ENCODE results near the gene PHACTR1. TPM values are rescaled to one million over a fixed set of nuclear protein-coding genes. Genes with fewer than 3 reads are reported as not detected.

Gene PHACTR1
- total RNA-seq, 1 experiment from 2014 or later = not detected

GRCh38 chr6:12875051-12875450 lies 158.5 kb downstream of the PHACTR1 start:
- in situ Hi-C loops (cut with HindIII; ENCODE audit: low pct_unique_long_range_greater_than_20kb, low sequenced_read_pairs) = no loop called here

GRCh38 chr6:12878741-12879140 lies 162.2 kb downstream of the PHACTR1 start:
- in situ Hi-C loops (cut with HindIII; ENCODE audit: low pct_unique_long_range_greater_than_20kb, low sequenced_read_pairs) = no loop called here
- no peak for DNase-seq (ENCODE audit: low read depth)

More at GRCh38 chr6:12875051-12875450, 158.5 kb downstream of the PHACTR1 start:
- DNase-seq (ENCODE audit: low read depth) = no peak

- in situ Hi-C loops (cut with HindIII; ENCODE audit: low pct_unique_long_range_greater_than_20kb, low sequenced_read_pairs) = no loop called here
- DNase-seq (ENCODE audit: low read depth) = no peak
These were observed 166.3 kb downstream of the PHACTR1 start for GRCh38 chr6:12882761-12883290.

GRCh38 chr6:12884983-12885382 lies 168.4 kb downstream of the PHACTR1 start:
- in situ Hi-C loops (cut with HindIII; ENCODE audit: low pct_unique_long_range_greater_than_20kb, low sequenced_read_pairs) = no loop called here
- DNase-seq (ENCODE audit: low read depth) = no peak

- DNase-seq (ENCODE audit: low read depth) = peak; percentile 42
- in situ Hi-C loops (cut with HindIII; ENCODE audit: low pct_unique_long_range_greater_than_20kb, low sequenced_read_pairs) = no loop called here
These were observed 170.6 kb downstream of the PHACTR1 start for GRCh38 chr6:12886961-12887775.

- DNase-seq (ENCODE audit: low read depth) = no peak
These were observed 173.7 kb downstream of the PHACTR1 start for GRCh38 chr6:12890171-12890790.

GRCh38 chr6:12891595-12891994 lies 175.0 kb downstream of the PHACTR1 start:
- in situ Hi-C loops (cut with HindIII; ENCODE audit: low pct_unique_long_range_greater_than_20kb, low sequenced_read_pairs) = no loop called here

More at GRCh38 chr6:12890171-12890790, 173.7 kb downstream of the PHACTR1 start:
- in situ Hi-C loops (cut with HindIII; ENCODE audit: low pct_unique_long_range_greater_than_20kb, low sequenced_read_pairs) = no loop called here

GRCh38 chr6:12892151-12892550 lies 175.6 kb downstream of the PHACTR1 start:
- in situ Hi-C loops (cut with HindIII; ENCODE audit: low pct_unique_long_range_greater_than_20kb, low sequenced_read_pairs) = no loop called here
- no peak for DNase-seq (ENCODE audit: low read depth)

More at GRCh38 chr6:12891595-12891994, 175.0 kb downstream of the PHACTR1 start:
- no peak for DNase-seq (ENCODE audit: low read depth)

- in situ Hi-C loops (cut with HindIII; ENCODE audit: low pct_unique_long_range_greater_than_20kb, low sequenced_read_pairs) = no loop called here
These were observed 176.5 kb downstream of the PHACTR1 start for GRCh38 chr6:12893036-12893435.

GRCh38 chr6:12895721-12896120 lies 179.2 kb downstream of the PHACTR1 start:
- DNase-seq (ENCODE audit: low read depth) = no peak
- in situ Hi-C loops (cut with HindIII; ENCODE audit: low pct_unique_long_range_greater_than_20kb, low sequenced_read_pairs) = no loop called here

More at GRCh38 chr6:12893036-12893435, 176.5 kb downstream of the PHACTR1 start:
- DNase-seq (ENCODE audit: low read depth) = no peak

GRCh38 chr6:12896208-12896733 lies 179.7 kb downstream of the PHACTR1 start:
- DNase-seq (ENCODE audit: low read depth) = no peak
- in situ Hi-C loops (cut with HindIII; ENCODE audit: low pct_unique_long_range_greater_than_20kb, low sequenced_read_pairs) = no loop called here

GRCh38 chr6:12898603-12899002 lies 182.0 kb downstream of the PHACTR1 start:
- in situ Hi-C loops (cut with HindIII; ENCODE audit: low pct_unique_long_range_greater_than_20kb, low sequenced_read_pairs) = no loop called here
- no peak for DNase-seq (ENCODE audit: low read depth)

GRCh38 chr6:12899046-12899833 lies 182.7 kb downstream of the PHACTR1 start:
- no peak for DNase-seq (ENCODE audit: low read depth)
- in situ Hi-C loops (cut with HindIII; ENCODE audit: low pct_unique_long_range_greater_than_20kb, low sequenced_read_pairs) = no loop called here

- in situ Hi-C loops (cut with HindIII; ENCODE audit: low pct_unique_long_range_greater_than_20kb, low sequenced_read_pairs) = no loop called here
- DNase-seq (ENCODE audit: low read depth) = no peak
These were observed 186.7 kb downstream of the PHACTR1 start for GRCh38 chr6:12903246-12903645.

- in situ Hi-C loops (cut with HindIII; ENCODE audit: low pct_unique_long_range_greater_than_20kb, low sequenced_read_pairs) = no loop called here
- DNase-seq (ENCODE audit: low read depth) = no peak
These were observed 193.3 kb downstream of the PHACTR1 start for GRCh38 chr6:12909833-12910232.

GRCh38 chr6:12911427-12911826 lies 194.9 kb downstream of the PHACTR1 start:
- in situ Hi-C loops (cut with HindIII; ENCODE audit: low pct_unique_long_range_greater_than_20kb, low sequenced_read_pairs) = no loop called here
- peak; percentile 18 for DNase-seq (ENCODE audit: low read depth)

GRCh38 chr6:12913201-12913600 lies 196.6 kb downstream of the PHACTR1 start:
- DNase-seq (ENCODE audit: low read depth) = no peak
- in situ Hi-C loops (cut with HindIII; ENCODE audit: low pct_unique_long_range_greater_than_20kb, low sequenced_read_pairs) = no loop called here

- no peak for DNase-seq (ENCODE audit: low read depth)
- in situ Hi-C loops (cut with HindIII; ENCODE audit: low pct_unique_long_range_greater_than_20kb, low sequenced_read_pairs) = no loop called here
These were observed 199.4 kb downstream of the PHACTR1 start for GRCh38 chr6:12916006-12916405.

All from Caki2 (cell line).